HepG2 (cell line): ENCODE results near the gene NVL. TPM values are rescaled to one million over a fixed set of nuclear protein-coding genes. Genes with fewer than 3 reads are reported as not detected.

Experiments
- ATAC-seq: fragments of 200-7000 bp; cut with Tn5 transposase; 3 replicates; pipeline ENCODE4 v1.9.1; 2020; ENCODE audit warnings: mild to moderate bottlenecking, moderate library complexity
- BruUV-seq: library from RNA; stranded (reverse); fragments of 400-500 nt; replicated peaks from 2 replicates; lab custom pipeline; 2021; lab: Mats Ljungman, UMichigan
- CTCF ChIA-PET: fragments of 300-600 bp; formaldehyde crosslinking; extraction: SDS; loops from one replicate; lab custom pipeline; 2021; ENCODE audit warnings: low total read pairs, inconsistent platforms, low intra/inter-chr PET ratio; lab: Yijun Ruan, JAX
- POLR2A ChIA-PET: fragments of 350-600 bp; sonication (Branson Sonifier 250); formaldehyde crosslinking; loops from one replicate; lab custom pipeline; 2020; ENCODE audit warnings: antibody characterized with exemption, inconsistent platforms; lab: Yijun Ruan, JAX
- DNase-seq: peaks from one replicate; pipeline ENCODE4 v3.0.0-alpha.2; 2015; ENCODE audit warnings: low spot score
- FAIRE-seq: peaks from 3 replicates; lab custom pipeline; 2011; peaks lifted over from hg19 to GRCh38; lab: Jason Lieb, UNC
- H2AFZ ChIP-seq: one replicate; pipeline ENCODE4 v1.6.1; 2011; ENCODE audit warnings: low read length, inconsistent platforms
- H3K27ac ChIP-seq: fragments of 300-600 bp; 3 replicates; pipeline ENCODE4 v1.8.0; 2011; ENCODE audit warnings: mixed run types, mild to moderate bottlenecking, mixed read lengths, low read length, inconsistent platforms; ENCODE audit not compliant: insufficient read depth; ENCODE audit errors: extremely low read length
- H3K27me3 ChIP-seq, 2 experiments: fragments of 200-600 bp in 1 of 2; 2 replicates in 1 of 2; 3 replicates in 1 of 2; pipeline versions ENCODE4 v1.6.0 to v1.8.0; 2011; ENCODE audit warnings: low read length in 2 of 2, mild to moderate bottlenecking in 2 of 2, moderate library complexity in 2 of 2, inconsistent platforms in 1 of 2; ENCODE audit not compliant: insufficient read depth in 2 of 2, control insufficient read depth in 1 of 2
- H3K36me3 ChIP-seq, 2 experiments: fragments of 200-600 bp in 1 of 2; replicated peaks in 1 of 2; 2 replicates in 1 of 2; 3 replicates in 1 of 2; pipeline versions ENCODE4 v1.5.1 to v1.8.0; 2011; ENCODE audit warnings: low read length in 2 of 2, inconsistent platforms in 1 of 2; ENCODE audit not compliant: insufficient read depth in 2 of 2, control insufficient read depth in 1 of 2
- H3K4me1 ChIP-seq: 2 replicates; pipeline ENCODE4 v1.5.1; 2012; ENCODE audit warnings: low read length, inconsistent platforms; ENCODE audit not compliant: insufficient read depth
- H3K4me2 ChIP-seq: 2 replicates; pipeline ENCODE4 v1.6.0; 2011; ENCODE audit warnings: low read depth, low read length, inconsistent platforms
- H3K4me3 ChIP-seq, 3 experiments: fragments of 200-600 bp in 1 of 3; sonication (generic), shearing (Covaris generic) in 1 of 3; replicated peaks in 1 of 3; 2 replicates each; pipeline ENCODE4 v1.5.1; 2011 to 2016; ENCODE audit warnings: low read length in 3 of 3, inconsistent platforms in 2 of 3, low read depth in 2 of 3, mild to moderate bottlenecking in 2 of 3, control low read depth in 1 of 3, mixed read lengths in 1 of 3; ENCODE audit not compliant: insufficient read depth in 1 of 3
- H3K79me2 ChIP-seq: one replicate; pipeline ENCODE4 v1.6.1; 2011; ENCODE audit warnings: low read length, inconsistent platforms; ENCODE audit not compliant: insufficient read depth
- H3K9ac ChIP-seq: 2 replicates; pipeline ENCODE4 v1.6.0; 2011; ENCODE audit warnings: mild to moderate bottlenecking, low read depth, low read length, inconsistent platforms; ENCODE audit not compliant: insufficient read depth
- H3K9me3 ChIP-seq: 2 replicates; pipeline ENCODE4 v1.5.1; 2012; ENCODE audit warnings: mild to moderate bottlenecking, low read length
- H4K20me1 ChIP-seq: 2 replicates; pipeline ENCODE4 v1.6.0; 2011; ENCODE audit warnings: inconsistent platforms, mild to moderate bottlenecking, low read length, moderate library complexity; ENCODE audit not compliant: insufficient read depth
- FOXA3 ChIP-seq: IDR thresholded peaks from 2 replicates; pipeline ENCODE4 v1.6.1; 2016; ENCODE audit warnings: missing genetic modification reagents, missing compliant biosample characterization
- HOXA5 ChIP-seq: sonication (generic); formaldehyde crosslinking; IDR thresholded peaks from 2 replicates; pipeline ENCODE4 v1.4.0; 2020; ENCODE audit warnings: missing genetic modification reagents
- KDM5B ChIP-seq: sonication (generic); formaldehyde crosslinking; IDR thresholded peaks from 2 replicates; pipeline ENCODE4 v1.4.0; 2020; ENCODE audit warnings: missing genetic modification reagents, mild to moderate bottlenecking, borderline replicate concordance
- POLR2AphosphoS2 ChIP-seq: IDR thresholded peaks from 2 replicates; pipeline ENCODE4 v1.6.1; 2011; ENCODE audit warnings: low read depth, low read length, improper control_type of control experiment
- TP53 ChIP-seq: sonication (generic); formaldehyde crosslinking; conservative IDR thresholded peaks from 2 replicates; pipeline ENCODE4 v1.4.0; 2020; ENCODE audit warnings: missing genetic modification reagents
- XRCC5 ChIP-seq: fragments of 200-400 bp; formaldehyde crosslinking; optimal IDR thresholded peaks from 2 replicates; pipeline ENCODE3; 2017; ENCODE audit warnings: mild to moderate bottlenecking, low read length
- YY1 ChIP-seq: IDR thresholded peaks from 2 replicates; pipeline ENCODE4 v1.6.1; 2011; ENCODE audit warnings: low read length, low read depth, moderate library complexity, mild to moderate bottlenecking; ENCODE audit not compliant: insufficient read depth, insufficient replicate concordance
- ZNF160 ChIP-seq: sonication (generic); formaldehyde crosslinking; IDR thresholded peaks from 2 replicates; pipeline ENCODE4 v1.8.0; 2022; ENCODE audit warnings: mild to moderate bottlenecking, inconsistent platforms, missing genetic modification reagents
- ZNF570 ChIP-seq: sonication (generic); formaldehyde crosslinking; IDR thresholded peaks from 2 replicates; pipeline ENCODE4 v1.4.0; 2020; ENCODE audit warnings: mild to moderate bottlenecking, missing genetic modification reagents, borderline replicate concordance
- WGBS: methylation state at CpG from one replicate; pipeline ENCODE4 v1.1.6; 2017; ENCODE audit warnings: low lambda C conversion rate; 5-methylcytosine and 5-hydroxymethylcytosine counted together
- in situ Hi-C: cut with HindIII; loops from 2 replicates; pipeline ENCODE4 v1.10.0; 2017; ENCODE audit warnings: low pct_unique_long_range_greater_than_20kb; ENCODE audit not compliant: extremely low pct_ligation_motif_present
- intact Hi-C: fragments of 100-400 bp; cut with micrococcal nuclease; formaldehyde crosslinking; loops from one replicate; pipeline ENCODE4 v1.10.0; 2022; ENCODE audit not compliant: unreplicated experiment
- polyA plus RNA-seq, 8 experiments: library from polyadenylated mRNA; depleted of rRNA in 3 of 8; stranded (reverse) in 7 of 8; unstranded in 1 of 8; fragments of >200 nt; fragmentation: Illumina TruSeq in 4 of 8; extraction: Trizol in 4 of 8; gene quantifications; 2 replicates each; pipeline versions ENCODE4 v1.2.1 to v1.2.3, GENCODE V29; 2011 to 2016; ENCODE audit warnings: low read depth in 4 of 8, missing spikeins in 1 of 8, mixed read lengths in 1 of 8; ENCODE audit not compliant: insufficient read depth in 1 of 8
- total RNA-seq, 5 experiments: library from RNA; depleted of rRNA; stranded (reverse); fragments of >200 nt; fragmentation: Illumina TruSeq; extraction: Trizol; gene quantifications; 2 replicates each; pipeline ENCODE4 v1.2.3, GENCODE V29; 2016; ENCODE audit warnings: low read depth in 1 of 5
- TF ChIP-seq, protein P1 (sequence below), 2 experiments: IDR thresholded peaks; 2 replicates each; pipeline ENCODE4 v1.6.1; 2011 to 2012; ENCODE audit warnings: low read length in 2 of 2, borderline replicate concordance in 1 of 2, low read depth in 1 of 2, mild to moderate bottlenecking in 1 of 2, moderate library complexity in 1 of 2
- TF ChIP-seq, protein P2 (sequence below): sonication (generic); formaldehyde crosslinking; IDR thresholded peaks from 2 replicates; pipeline ENCODE4 v1.5.0; 2020; ENCODE audit warnings: missing genetic modification reagents, mild to moderate bottlenecking, borderline replicate concordance
- TF ChIP-seq, protein P3 (sequence below): sonication (generic); formaldehyde crosslinking; IDR thresholded peaks from 2 replicates; pipeline ENCODE4 v1.4.0; 2020; ENCODE audit warnings: mild to moderate bottlenecking, missing genetic modification reagents
- TF ChIP-seq, protein P4 (sequence below): sonication (generic); formaldehyde crosslinking; IDR thresholded peaks from 2 replicates; pipeline ENCODE4 v1.4.0; 2020; ENCODE audit warnings: mild to moderate bottlenecking, missing genetic modification reagents

The NVL gene
- total and polyA plus RNA-seq, 2 of the 13 experiments (the other 11 are each of a cell fraction or from before 2014, with no cell fraction given) = 8.3 to 21.0 TPM

DNA sequence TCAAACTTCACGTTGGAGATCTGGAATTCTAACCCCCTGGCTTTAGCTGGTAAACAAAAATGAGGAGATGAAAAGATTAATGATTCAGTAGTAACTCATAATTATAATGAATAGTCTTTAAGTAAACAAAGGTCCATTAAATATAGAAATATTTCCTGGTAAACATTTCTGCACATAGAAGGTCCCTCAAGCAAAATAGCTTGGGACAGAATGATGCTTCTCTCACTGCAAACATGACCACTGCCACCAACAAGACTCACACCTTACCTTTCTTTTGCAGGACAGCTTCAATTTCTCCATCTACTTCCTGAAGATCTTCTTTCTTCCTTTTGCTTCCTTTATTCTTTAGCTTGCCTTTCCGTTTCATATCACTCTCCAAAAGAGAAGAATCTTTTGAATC, 25.2 kb downstream of the NVL start (continued):
- TF ChIP-seq TP53 (CRISPR knock-in tag) = no peak
- TF ChIP-seq KDM5B (CRISPR knock-in tag) = no peak
- no peak for TF ChIP-seq XRCC5
- TF ChIP-seq, all 625 proteins: peak for 0

DNA sequence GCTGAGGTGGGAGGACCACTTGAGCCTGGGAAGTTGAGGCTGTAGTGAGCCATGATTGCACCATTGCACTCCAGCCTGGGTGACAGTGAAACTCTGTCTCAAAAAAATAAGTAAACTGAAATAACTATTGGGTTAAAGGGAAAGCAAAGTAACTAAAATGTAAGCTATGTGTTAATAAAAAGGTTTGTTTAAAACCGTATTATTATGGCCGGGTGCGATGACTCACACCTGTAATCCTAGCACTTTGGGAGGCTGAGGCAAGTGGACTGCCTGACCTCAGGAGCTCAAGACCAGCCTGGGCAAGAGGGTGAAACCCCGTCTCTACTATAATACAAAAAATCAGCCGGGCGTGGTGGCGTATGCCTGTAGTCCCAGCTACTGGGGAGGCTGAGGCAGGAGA, 27.0 kb downstream of the NVL start:
- 93% methylated on average over 7 of the region's 7 CpGs for WGBS
- POLR2A ChIA-PET = no interaction called here
- CTCF ChIA-PET = no interaction called here
- Histone ChIP-seq H3K27ac (no peak overlapping the region), H3K4me2 (no peak overlapping the region), H2AFZ (no peak overlapping the region), H4K20me1 (no peaks in the 10 kb centered on the region), H3K79me2 (no peaks in the 10 kb centered on the region), H3K4me1 (no peaks in the 10 kb centered on the region), H3K9ac (no peak overlapping the region), H3K9me3 (no peaks in the 10 kb centered on the region), H3K4me3 (no peak overlapping the region), H3K36me3 (peaks cover 10 to 55% of the 10 kb centered on the region in 2 experiments), H3K27me3 (no peaks in the 10 kb centered on the region)
- no peak for ATAC-seq
- in situ Hi-C loops = no loop called here
- intact Hi-C loops = no loop called here
- BruUV-seq = no TSS peak
- TF ChIP-seq, protein P1, sequence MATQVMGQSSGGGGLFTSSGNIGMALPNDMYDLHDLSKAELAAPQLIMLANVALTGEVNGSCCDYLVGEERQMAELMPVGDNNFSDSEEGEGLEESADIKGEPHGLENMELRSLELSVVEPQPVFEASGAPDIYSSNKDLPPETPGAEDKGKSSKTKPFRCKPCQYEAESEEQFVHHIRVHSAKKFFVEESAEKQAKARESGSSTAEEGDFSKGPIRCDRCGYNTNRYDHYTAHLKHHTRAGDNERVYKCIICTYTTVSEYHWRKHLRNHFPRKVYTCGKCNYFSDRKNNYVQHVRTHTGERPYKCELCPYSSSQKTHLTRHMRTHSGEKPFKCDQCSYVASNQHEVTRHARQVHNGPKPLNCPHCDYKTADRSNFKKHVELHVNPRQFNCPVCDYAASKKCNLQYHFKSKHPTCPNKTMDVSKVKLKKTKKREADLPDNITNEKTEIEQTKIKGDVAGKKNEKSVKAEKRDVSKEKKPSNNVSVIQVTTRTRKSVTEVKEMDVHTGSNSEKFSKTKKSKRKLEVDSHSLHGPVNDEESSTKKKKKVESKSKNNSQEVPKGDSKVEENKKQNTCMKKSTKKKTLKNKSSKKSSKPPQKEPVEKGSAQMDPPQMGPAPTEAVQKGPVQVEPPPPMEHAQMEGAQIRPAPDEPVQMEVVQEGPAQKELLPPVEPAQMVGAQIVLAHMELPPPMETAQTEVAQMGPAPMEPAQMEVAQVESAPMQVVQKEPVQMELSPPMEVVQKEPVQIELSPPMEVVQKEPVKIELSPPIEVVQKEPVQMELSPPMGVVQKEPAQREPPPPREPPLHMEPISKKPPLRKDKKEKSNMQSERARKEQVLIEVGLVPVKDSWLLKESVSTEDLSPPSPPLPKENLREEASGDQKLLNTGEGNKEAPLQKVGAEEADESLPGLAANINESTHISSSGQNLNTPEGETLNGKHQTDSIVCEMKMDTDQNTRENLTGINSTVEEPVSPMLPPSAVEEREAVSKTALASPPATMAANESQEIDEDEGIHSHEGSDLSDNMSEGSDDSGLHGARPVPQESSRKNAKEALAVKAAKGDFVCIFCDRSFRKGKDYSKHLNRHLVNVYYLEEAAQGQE (IDR thresholded peaks at IDR 0.05; ENCODE audit: borderline replicate concordance in 1 of 2, low read depth in 1 of 2, low read length in 2 of 2) = no peak
- no peak for TF ChIP-seq ZNF570 (CRISPR knock-in tag)
- no peak for TF ChIP-seq POLR2AphosphoS2
- TF ChIP-seq ZNF160 (CRISPR knock-in tag) = no peak
- TF ChIP-seq, protein P2, sequence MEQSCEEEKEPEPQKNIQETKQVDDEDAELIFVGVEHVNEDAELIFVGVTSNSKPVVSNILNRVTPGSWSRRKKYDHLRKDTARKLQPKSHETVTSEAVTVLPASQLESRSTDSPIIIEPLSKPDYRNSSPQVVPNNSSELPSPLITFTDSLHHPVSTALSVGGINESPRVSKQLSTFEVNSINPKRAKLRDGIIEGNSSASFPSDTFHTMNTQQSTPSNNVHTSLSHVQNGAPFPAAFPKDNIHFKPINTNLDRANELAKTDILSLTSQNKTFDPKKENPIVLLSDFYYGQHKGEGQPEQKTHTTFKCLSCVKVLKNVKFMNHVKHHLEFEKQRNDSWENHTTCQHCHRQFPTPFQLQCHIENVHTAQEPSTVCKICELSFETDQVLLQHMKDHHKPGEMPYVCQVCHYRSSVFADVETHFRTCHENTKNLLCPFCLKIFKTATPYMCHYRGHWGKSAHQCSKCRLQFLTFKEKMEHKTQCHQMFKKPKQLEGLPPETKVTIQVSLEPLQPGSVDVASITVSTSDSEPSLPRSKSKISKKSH (CRISPR knock-in tag) = no peak
- TF ChIP-seq, protein P3, sequence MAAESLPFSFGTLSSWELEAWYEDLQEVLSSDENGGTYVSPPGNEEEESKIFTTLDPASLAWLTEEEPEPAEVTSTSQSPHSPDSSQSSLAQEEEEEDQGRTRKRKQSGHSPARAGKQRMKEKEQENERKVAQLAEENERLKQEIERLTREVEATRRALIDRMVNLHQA (CRISPR knock-in tag) = no peak
- no peak for TF ChIP-seq YY1
- TF ChIP-seq, protein P4, sequence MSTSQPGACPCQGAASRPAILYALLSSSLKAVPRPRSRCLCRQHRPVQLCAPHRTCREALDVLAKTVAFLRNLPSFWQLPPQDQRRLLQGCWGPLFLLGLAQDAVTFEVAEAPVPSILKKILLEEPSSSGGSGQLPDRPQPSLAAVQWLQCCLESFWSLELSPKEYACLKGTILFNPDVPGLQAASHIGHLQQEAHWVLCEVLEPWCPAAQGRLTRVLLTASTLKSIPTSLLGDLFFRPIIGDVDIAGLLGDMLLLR (CRISPR knock-in tag) = no peak
- TF ChIP-seq HOXA5 (CRISPR knock-in tag) = no peak
- no peak for TF ChIP-seq FOXA3 (CRISPR knock-in tag)
- no peak for DNase-seq
- FAIRE-seq = no peak
